Measurements from ENCODE around the gene ZBTB20.

DNA sequence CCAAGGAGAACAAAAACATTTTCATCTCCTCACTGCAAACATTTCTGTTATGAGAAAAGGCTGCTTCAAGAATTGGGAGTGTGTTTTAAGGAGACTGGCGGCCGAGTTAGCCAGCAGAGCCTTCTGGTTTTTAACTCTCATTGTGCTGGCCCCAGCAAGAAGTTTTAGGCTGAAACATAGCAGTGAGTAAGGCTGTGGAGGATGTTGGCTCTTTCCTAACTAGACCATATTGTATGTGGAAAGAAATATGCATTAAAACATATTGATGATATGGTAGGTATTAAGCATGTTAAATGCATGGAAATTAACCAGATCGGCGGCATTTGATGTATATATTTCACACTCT lies 762.6 kb downstream of the ZBTB20 start:
- TF ChIP-seq POLR2AphosphoS5 (IDR thresholded peaks at IDR 0.05; ENCODE audit: low read depth, low read length) (no peak), TAF1 (IDR thresholded peaks at IDR 0.05; ENCODE audit: borderline replicate concordance, insufficient read depth, low read length) (no peak)
- TF ChIP-seq, protein P1, sequence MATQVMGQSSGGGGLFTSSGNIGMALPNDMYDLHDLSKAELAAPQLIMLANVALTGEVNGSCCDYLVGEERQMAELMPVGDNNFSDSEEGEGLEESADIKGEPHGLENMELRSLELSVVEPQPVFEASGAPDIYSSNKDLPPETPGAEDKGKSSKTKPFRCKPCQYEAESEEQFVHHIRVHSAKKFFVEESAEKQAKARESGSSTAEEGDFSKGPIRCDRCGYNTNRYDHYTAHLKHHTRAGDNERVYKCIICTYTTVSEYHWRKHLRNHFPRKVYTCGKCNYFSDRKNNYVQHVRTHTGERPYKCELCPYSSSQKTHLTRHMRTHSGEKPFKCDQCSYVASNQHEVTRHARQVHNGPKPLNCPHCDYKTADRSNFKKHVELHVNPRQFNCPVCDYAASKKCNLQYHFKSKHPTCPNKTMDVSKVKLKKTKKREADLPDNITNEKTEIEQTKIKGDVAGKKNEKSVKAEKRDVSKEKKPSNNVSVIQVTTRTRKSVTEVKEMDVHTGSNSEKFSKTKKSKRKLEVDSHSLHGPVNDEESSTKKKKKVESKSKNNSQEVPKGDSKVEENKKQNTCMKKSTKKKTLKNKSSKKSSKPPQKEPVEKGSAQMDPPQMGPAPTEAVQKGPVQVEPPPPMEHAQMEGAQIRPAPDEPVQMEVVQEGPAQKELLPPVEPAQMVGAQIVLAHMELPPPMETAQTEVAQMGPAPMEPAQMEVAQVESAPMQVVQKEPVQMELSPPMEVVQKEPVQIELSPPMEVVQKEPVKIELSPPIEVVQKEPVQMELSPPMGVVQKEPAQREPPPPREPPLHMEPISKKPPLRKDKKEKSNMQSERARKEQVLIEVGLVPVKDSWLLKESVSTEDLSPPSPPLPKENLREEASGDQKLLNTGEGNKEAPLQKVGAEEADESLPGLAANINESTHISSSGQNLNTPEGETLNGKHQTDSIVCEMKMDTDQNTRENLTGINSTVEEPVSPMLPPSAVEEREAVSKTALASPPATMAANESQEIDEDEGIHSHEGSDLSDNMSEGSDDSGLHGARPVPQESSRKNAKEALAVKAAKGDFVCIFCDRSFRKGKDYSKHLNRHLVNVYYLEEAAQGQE (IDR thresholded peaks at IDR 0.05; ENCODE audit: insufficient read depth in 1 of 2, low read depth in 2 of 2, low read length in 2 of 2), result no peak
